Neural cell (in vitro differentiated cells): ENCODE results near the gene PALMD.

Experiments
- CTCF ChIP-seq: fragments of 450-650 bp; IDR thresholded peaks from 2 replicates; pipeline ENCODE4 v1.5.1; 2014; ENCODE audit warnings: antibody characterized with exemption, mild to moderate bottlenecking, moderate library complexity; ENCODE audit not compliant: poor library complexity, severe bottlenecking
- EP300 ChIP-seq: fragments of 450-650 bp; conservative IDR thresholded peaks from 2 replicates; pipeline ENCODE4 v1.6.1; 2014; ENCODE audit warnings: antibody characterized with exemption, mild to moderate bottlenecking, moderate library complexity; ENCODE audit not compliant: poor library complexity, severe bottlenecking
- EZH2 ChIP-seq: fragments of 200-600, 300-800 bp; shearing (Covaris generic), sonication (generic); IDR thresholded peaks from 2 replicates; pipeline ENCODE4 v1.6.1; 2014; ENCODE audit warnings: antibody characterized with exemption, low read length, borderline replicate concordance, mild to moderate bottlenecking; ENCODE audit not compliant: insufficient read depth, poor library complexity, severe bottlenecking
- POLR2AphosphoS5 ChIP-seq: IDR thresholded peaks from 2 replicates; pipeline ENCODE4 v1.6.1; 2012
- RAD21 ChIP-seq: fragments of 450-650 bp; conservative IDR thresholded peaks from 2 replicates; pipeline ENCODE4 v1.6.1; 2014; ENCODE audit warnings: antibody characterized with exemption, mild to moderate bottlenecking, moderate library complexity
- TAF1 ChIP-seq: IDR thresholded peaks from 2 replicates; pipeline ENCODE4 v1.6.1; 2012; ENCODE audit warnings: low read depth

DNA sequence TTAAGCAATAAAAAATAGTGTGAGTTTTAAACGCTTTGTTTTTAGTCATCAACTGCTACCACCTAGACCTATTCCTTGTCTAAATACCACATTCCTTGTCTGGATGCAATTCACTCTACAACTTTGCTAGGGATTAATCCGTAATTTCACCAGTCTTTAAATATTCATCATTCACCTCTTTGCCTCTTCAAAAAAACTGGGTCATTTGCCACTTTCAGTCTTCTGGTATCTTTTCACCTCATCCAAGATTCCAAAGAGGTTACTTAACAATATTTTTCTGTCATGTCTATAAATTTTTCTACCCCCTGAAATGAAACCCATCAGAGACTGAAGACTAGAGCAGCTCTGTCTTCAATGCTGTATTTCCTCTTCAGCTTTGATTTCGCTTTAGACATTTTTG lies 9.5 kb downstream of the PALMD start:
- TF ChIP-seq RAD21 (no peak), EP300 (no peak), TAF1 (no peak), CTCF (no peak), POLR2AphosphoS5 (no peak), EZH2 (no peak)
